HG03159 (cell line): Measurements from ENCODE around the gene ACADL.
A peak's percentile ranks its signal among the peaks of the same experiment; 100 is the strongest.

Experiments
- ATAC-seq: cut with Tn5 transposase; IDR thresholded peaks from one replicate; pipeline ENCODE4 v1.9.1; 2021; ENCODE audit warnings: mild to moderate bottlenecking, moderate library complexity; ENCODE audit not compliant: unreplicated experiment

ACADL gene

DNA sequence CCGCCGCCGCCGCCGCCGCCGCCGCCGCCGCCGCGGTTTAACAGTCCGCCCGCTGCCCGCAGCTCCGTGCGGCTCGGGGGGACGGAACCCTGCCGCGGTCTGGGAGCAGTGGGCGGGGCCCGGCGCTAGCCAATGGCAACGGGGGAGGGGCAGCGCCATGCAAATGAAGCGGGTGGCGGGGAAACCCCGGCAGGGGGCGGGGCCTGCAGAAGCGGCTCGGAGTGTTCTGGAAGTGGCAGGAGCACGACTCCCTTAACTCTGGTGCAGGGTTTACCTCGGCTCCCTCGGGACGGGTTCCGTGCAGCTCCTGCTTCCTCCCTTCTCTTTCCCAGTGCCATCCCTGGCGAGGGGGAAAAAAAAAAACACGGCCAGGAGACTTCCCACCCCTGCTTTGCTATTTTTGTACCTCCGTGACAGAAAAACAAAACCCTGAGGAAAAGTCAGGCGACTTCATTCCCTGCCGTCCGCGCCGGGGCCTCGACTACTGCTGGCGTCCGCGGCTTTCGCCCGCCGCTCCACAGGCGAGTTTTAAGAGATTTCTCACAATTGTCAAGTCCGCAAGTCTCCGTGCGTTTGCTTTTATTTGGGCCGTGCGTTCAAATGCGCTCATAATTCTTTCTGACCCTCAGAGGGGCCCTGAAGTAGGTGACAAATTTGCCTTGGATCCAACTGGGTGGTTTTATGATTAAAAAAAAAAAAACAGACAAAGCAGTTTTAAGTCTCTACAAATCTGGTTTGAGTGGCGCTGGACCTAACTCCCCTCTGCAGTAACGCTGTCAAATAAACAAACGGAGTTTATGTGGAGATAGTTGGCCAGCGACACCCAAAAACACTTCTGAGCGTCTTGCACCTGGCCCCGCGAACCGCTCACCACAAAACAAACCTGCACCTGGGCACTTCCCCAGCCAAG lies 53.7 kb downstream of the ACADL start, which contains the start of gene KANSL1L:
TSS of gene KANSL1L (minus strand) at position 101 of the 910 bp plus-strand sequence. CDS start 16,827 bp downstream, outside the sequence.
- ATAC-seq: peak; percentile 70

DNA sequence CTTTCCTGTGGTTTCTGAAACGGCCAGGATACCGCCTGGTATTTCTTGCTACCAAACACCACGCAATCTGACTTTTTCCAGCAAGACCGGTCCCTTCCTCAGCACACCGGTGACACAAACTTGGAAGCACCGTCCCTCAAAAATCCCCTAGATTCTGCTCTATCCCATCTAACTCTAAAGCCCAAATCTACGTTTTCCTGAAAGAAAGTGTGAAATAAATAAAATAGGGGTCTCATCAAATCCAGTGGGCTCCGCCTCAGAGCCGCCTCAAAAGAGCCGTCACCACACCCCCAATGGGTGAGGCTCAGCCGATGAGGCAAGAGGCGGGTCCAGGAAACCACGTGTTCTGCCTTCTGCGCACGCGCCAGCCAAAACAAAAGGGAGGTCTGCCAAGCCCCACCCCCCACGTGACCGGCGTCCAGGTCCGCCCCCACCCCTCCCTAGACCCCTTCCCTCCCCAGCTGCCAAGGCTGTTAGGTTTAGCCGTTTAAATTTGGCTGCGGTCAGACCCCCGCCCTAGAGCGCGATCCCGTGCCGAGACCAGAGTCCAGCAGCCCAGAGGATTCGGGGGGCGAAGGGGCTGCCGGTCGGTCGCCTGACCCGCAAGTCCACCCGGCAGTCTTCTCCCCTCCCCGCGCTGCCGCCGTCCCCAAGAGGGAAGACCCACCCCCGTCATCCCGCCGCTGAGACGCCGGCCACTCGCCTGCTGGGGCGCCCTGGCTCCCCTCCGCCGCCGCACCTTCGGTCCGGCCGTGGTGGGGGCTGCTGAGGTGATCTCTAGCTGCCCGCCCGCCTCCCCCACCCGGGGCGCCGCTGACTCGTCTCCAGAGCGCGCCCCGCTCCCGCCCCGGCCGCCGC lies 54.6 kb downstream of the ACADL start:
- ATAC-seq: peak; percentile 66

- no peak for ATAC-seq
These were observed 55.1 kb downstream of the ACADL start for GRCh38 chr2:210170196-210170445.

DNA sequence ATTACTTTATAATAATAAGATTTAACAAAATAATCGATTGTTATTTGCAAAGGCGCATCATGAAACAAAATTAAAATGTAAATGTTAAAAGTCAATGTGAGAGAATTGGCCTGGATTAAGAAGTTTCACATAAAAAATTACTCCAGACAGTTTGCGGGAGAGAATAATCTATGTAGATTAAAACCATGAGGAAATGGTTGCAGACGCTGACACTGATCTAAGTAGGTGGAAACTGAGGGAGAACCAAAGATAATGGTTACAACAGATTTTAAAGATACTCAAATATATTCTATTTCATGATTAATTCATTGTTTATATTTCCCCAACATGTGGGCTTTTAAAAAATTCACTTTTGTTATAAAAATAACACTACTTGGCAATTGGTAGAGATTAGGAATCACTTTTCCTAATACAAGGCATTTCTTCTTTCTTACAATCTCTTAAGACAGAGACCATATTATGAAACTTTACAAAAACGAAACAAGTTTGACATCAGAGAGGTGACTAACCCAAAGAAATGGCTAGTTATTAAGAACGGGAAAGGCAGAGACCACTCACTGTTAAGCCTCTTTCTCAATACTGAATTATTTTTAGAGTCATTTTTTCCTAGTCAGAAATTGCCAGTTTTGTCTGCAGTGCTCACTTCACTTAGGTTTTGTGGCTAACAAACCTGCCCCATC lies 55.6 kb downstream of the ACADL start:
- peak; percentile 30 for ATAC-seq

GRCh38 chr2:210167227-210167626 lies 58.0 kb downstream of the ACADL start:
- ATAC-seq: no peak

GRCh38 chr2:210162466-210163124 lies 62.7 kb downstream of the ACADL start:
- ATAC-seq: no peak

DNA sequence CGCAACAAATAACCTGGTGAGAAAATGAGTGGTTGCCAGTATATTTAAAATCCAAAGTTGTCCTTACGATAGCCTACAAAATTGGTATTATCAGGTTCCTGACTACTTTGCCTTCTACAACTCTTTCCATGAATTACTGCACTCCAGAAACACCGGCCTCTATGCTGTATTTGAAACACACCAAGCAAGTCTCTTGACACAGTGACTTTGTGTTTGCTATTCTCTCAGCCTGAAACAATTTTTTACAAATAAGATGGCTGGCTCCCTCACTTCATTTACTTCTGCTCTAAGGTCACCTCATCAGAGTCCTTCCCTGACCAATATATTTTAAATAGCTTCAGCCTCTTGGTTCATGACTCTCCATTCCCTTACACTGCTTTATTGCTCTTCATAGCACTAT lies 66.2 kb downstream of the ACADL start:
- no peak for ATAC-seq

DNA sequence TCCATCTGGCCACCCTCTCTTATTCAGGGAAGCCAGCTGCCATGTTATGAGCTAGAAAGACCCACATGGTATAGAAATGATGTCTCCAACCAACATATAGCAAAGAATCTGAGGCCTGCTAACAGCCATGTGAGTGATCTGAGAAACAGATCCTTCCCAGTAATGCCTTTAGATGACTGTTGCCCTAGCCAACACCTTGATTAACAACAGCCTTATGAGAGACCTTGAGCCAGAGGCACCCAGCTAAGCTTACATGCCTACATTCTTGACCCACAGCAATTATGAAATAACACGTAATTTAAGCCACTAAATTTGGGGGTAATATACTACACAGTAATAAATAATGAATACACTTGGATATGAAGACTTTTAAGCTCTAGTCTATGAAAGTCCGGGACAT lies 67.0 kb downstream of the ACADL start:
- no peak for ATAC-seq

- ATAC-seq: no peak
These were observed 67.7 kb downstream of the ACADL start for GRCh38 chr2:210157526-210157925.

- ATAC-seq: no peak
These were observed 77.6 kb downstream of the ACADL start for GRCh38 chr2:210147614-210148013.
